ENCODE measurements around the gene L1CAM.
"Not testable (repeated sequence)": the region's sequence is repeated elsewhere in the genome, so short reads cannot be mapped to it uniquely, and the experiment has no call there.

Gene L1CAM

GRCh38 chrX:153828723-153829548 is 57.0 kb downstream of the L1CAM start:
- no peak for DNase-seq

- no peak for DNase-seq
Observed at GRCh38 chrX:153828308-153828707, 57.7 kb downstream of the L1CAM start.

- DNase-seq, result no peak
Observed at GRCh38 chrX:153827903-153828302, 58.1 kb downstream of the L1CAM start.

- no peak for DNase-seq
Observed at GRCh38 chrX:153827016-153827415, 59.0 kb downstream of the L1CAM start.

GRCh38 chrX:153825042-153825441 is 60.9 kb downstream of the L1CAM start:
- DNase-seq, result no peak

GRCh38 chrX:153824348-153824747 is 61.6 kb downstream of the L1CAM start:
- no peak for DNase-seq

GRCh38 chrX:153821066-153821465 is 64.9 kb downstream of the L1CAM start:
- no peak for DNase-seq

GRCh38 chrX:153820601-153821000 is 65.4 kb downstream of the L1CAM start:
- no peak for DNase-seq

GRCh38 chrX:153819384-153820040 is 66.5 kb downstream of the L1CAM start:
- DNase-seq, result no peak

GRCh38 chrX:153818571-153819383 is 67.2 kb downstream of the L1CAM start:
- peak; percentile 84 for DNase-seq

GRCh38 chrX:153818064-153818463 is 67.9 kb downstream of the L1CAM start:
- DNase-seq, result not testable (repeated sequence)

GRCh38 chrX:153816831-153817690 is 68.9 kb downstream of the L1CAM start:
- peak; percentile 72 for DNase-seq

GRCh38 chrX:153814591-153815315 is 71.2 kb downstream of the L1CAM start:
- no peak for DNase-seq

GRCh38 chrX:153813161-153813560 is 72.8 kb downstream of the L1CAM start:
- DNase-seq, result no peak

- no peak for DNase-seq
Observed at GRCh38 chrX:153812220-153812619, 73.8 kb downstream of the L1CAM start.

Data from activated effector memory CD4-positive, alpha-beta T cell treated with anti-CD3 and anti-CD28 coated beads, Interleukin-2, amount 50 U/mL, for 16 hours (primary cell).